Astrocyte (in vitro differentiated cells and primary cell): Measurements from ENCODE around the gene IP6K2.

Source experiments
- EZH2 ChIP-seq: IDR thresholded peaks from 2 replicates; pipeline ENCODE4 v1.6.1; 2012; ENCODE audit warnings: mild to moderate bottlenecking, low read length, inconsistent platforms; ENCODE audit not compliant: insufficient read depth
- TF ChIP-seq, protein P1 (sequence below): IDR thresholded peaks from 2 replicates; pipeline ENCODE4 v1.5.1; 2011; ENCODE audit warnings: low read depth, mild to moderate bottlenecking, inconsistent platforms, low read length, moderate library complexity; ENCODE audit not compliant: insufficient read depth

DNA sequence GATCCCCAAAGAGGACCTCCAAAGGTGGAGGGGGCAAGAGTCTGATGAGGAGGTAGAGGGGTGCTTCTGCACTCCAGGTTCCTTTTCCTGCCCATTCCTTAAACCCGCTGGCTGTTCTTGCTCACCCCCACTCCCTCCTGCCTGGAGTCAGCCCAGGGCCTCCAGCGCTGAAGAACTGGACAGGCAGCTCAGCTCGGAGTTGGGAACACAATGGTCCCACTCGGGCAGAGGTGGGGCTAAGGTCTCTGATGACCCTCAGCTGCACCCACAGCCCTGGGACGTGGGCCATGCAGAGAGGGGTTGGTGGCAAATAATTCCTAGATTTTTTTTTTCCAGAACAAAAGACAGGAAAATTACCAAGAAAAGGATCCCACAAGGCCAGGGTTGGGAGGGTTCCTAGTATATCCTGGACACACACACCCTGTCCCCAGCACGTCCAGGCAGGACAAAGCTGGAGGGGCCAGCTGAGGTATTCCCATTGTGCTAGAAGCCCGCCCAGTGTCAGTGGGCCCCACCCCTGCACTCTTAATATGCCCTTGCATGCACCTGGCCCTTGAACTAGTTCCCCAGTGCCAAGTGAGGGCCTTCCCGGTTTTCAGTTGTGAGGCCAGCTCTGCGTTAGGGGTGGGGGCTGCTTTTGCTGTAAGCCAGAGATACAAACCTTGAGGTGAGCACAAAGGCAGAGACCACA is 22.1 kb upstream of the IP6K2 start:
- no peak for TF ChIP-seq EZH2
- TF ChIP-seq, protein P1, sequence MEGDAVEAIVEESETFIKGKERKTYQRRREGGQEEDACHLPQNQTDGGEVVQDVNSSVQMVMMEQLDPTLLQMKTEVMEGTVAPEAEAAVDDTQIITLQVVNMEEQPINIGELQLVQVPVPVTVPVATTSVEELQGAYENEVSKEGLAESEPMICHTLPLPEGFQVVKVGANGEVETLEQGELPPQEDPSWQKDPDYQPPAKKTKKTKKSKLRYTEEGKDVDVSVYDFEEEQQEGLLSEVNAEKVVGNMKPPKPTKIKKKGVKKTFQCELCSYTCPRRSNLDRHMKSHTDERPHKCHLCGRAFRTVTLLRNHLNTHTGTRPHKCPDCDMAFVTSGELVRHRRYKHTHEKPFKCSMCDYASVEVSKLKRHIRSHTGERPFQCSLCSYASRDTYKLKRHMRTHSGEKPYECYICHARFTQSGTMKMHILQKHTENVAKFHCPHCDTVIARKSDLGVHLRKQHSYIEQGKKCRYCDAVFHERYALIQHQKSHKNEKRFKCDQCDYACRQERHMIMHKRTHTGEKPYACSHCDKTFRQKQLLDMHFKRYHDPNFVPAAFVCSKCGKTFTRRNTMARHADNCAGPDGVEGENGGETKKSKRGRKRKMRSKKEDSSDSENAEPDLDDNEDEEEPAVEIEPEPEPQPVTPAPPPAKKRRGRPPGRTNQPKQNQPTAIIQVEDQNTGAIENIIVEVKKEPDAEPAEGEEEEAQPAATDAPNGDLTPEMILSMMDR = no peak
